ENCODE measurements around the gene PREPL.
"Not testable (repeated sequence)": the region's sequence is repeated elsewhere in the genome, so short reads cannot be mapped to it uniquely, and the experiment has no call there.

Gene PREPL

DNA sequence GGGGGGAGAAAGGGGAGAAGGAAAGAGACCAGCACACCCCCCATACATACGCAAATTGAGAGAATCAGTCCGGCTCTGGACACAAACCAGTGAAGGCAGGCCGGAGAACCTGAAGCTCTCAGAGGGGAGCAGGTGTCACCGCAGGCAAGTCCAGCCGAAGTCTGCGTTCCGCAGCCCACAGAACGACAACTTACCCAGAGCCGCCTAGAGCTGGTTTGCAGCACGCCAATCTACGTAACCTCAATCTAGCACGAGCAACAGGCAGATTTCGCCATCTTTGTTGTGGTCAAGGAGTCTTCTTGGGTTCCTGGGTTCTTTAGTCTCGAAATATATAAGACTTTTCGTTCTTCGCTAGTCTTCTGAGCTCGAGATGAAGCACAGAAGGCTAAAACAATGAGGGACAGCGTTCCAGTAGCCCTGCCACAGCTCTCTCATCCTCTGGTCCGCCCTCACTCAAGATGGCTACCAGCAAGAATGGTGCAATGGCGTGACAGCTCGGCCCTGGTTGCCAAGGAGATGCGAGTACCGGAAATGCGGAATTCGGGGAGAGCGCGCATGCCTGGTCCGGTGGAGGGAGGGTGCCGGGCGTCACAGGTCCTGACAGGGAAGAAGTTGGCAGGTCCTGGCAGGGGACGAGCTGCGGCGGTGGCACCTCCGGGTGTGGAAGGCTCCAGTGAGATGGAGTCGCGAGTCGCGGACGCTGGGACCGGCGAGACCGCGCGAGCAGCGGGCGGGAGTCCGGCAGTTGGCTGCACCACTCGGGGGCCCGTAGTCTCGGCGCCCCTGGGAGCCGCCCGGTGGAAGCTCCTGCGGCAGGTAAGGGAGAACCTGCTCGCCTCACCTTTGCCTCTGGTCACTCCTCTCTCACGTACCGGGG, at the start of gene PREPL, which contains the start of gene CAMKMT:
PREPL (minus strand) TSS at position 165 of the 877 bp plus-strand sequence. CDS start 15,152 bp downstream, outside the sequence.
CAMKMT (plus strand) TSS at position 618 of the 877 bp plus-strand sequence.
- TF ChIP-seq, protein P1, sequence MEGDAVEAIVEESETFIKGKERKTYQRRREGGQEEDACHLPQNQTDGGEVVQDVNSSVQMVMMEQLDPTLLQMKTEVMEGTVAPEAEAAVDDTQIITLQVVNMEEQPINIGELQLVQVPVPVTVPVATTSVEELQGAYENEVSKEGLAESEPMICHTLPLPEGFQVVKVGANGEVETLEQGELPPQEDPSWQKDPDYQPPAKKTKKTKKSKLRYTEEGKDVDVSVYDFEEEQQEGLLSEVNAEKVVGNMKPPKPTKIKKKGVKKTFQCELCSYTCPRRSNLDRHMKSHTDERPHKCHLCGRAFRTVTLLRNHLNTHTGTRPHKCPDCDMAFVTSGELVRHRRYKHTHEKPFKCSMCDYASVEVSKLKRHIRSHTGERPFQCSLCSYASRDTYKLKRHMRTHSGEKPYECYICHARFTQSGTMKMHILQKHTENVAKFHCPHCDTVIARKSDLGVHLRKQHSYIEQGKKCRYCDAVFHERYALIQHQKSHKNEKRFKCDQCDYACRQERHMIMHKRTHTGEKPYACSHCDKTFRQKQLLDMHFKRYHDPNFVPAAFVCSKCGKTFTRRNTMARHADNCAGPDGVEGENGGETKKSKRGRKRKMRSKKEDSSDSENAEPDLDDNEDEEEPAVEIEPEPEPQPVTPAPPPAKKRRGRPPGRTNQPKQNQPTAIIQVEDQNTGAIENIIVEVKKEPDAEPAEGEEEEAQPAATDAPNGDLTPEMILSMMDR (IDR thresholded peaks at IDR 0.05; ENCODE audit: insufficient read depth, missing control alignments) = no peak
- FAIRE-seq (peak; percentile 6), DNase-seq (ENCODE audit: insufficient read length, low spot score) (peak; percentile 75)

DNA sequence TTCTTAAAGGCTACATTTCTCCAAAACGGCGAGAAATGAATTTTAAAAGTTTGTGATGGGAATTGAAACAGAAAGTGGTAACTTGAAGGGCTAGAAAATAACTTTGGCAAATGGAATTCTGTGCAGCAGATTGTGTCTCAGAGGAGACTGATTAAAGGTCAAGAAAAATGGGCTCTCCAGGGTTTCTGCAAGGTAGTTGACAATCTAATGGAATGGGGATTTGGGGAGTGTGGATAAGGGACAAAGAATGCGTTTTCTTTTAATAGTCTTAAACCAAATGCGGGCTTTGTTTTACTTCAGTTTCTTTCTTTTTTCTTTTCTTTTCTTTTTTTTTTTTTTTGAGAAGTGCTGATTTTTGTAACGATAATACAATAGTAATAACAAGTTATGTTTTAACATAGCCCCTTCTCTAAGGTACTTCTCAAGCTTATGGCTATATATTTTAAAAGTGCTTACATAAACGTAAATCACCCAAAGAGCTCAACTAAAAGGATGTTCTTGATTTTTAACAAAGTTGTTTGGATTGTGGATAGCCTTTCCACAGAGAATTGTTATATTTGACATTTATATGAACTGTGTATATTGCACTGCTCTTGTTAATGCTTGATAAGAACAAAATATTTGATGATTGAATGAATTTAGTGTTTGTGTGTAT, 37.1 kb upstream of the PREPL start:
- no peak for FAIRE-seq
- TF ChIP-seq, protein P1 (IDR thresholded peaks at IDR 0.05; ENCODE audit: insufficient read depth, missing control alignments) = no peak
- no peak for DNase-seq (ENCODE audit: insufficient read length, low spot score)

DNA sequence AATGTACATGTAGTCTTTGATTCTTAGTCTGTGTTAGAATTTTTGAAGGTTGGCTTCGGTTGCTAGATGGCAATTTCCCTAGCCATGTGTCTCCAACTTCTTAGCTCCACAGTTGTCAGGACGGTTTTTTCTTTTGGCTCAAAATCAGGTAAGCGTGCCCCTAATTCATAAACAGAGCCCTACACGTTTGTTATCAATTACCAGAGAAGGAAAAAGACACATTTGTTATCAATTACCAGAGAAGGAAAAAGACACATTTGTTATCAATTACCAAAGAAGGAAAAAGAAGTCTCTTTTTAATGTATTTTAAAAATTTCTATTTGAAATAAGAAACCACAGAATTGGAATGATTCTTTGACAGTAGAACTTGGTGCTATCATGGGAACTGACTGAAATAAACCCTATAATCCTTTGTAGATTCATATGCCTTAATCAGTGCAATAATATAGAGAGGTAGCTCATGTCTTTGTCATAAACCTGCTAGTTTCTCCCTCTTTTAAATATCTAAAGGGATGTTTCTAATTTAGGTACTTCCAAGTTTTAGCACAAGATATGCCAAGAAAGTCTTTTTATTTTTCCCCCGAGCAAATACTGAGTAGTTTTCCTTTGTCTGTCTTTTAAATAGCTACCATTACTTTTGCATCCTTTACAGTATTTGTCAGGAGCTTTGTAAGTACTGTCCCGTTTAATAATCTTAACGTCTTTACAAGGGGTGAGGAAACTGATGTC, 36.3 kb upstream of the PREPL start:
- DNase-seq (ENCODE audit: insufficient read length, low spot score) = no peak
- no peak for FAIRE-seq
- TF ChIP-seq, protein P1 (IDR thresholded peaks at IDR 0.05; ENCODE audit: insufficient read depth, missing control alignments) = no peak

DNA sequence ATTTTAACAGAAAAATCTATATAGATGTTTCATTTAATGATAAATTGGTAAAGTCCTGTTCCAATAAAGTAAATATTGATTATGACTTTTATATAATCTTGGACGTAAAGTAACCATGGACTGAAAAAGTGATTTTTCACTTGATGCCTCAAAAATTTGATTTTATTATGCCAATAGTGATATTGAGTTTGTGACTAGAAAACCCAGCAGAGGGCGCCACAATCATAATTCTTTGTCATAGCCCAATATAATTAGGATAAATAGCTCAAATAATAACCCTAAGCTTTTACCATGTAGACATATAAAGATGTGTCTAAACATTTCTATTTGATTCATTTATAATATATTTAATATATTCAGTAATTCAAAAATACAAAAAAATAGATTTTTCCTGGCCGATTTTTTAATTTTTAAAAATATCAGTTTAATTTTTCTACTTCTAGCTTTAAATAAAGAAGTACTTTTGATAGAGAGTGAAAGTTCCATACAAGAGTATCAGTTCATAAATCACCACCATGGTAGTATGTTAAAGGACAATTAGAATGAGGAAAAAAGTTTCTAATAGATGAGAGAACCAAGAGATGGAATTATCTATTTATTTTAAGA, 31.1 kb upstream of the PREPL start:
- FAIRE-seq (peak; percentile 32), DNase-seq (ENCODE audit: insufficient read length, low spot score) (no peak)

DNA sequence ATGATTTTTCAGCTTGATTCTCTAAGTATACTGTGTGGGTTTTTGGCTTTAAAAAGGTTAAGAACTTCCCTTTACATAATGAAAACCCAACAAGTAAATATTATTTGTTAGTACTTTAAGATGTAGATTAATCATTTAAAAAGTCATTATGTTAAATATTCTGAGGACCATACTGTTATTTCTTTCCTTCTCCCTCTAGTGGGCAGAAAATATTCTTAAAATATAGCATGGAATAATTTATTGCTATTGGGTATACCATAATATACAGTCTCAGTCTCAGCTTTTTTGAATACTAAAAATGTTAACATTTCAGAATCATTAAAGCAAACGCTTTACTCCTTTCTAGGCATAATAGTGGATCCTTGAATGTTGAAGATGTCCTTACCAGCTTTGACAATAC, 28.6 kb upstream of the PREPL start:
- DNase-seq (ENCODE audit: insufficient read length, low spot score) (no peak), FAIRE-seq (no peak)
- TF ChIP-seq, protein P1 (IDR thresholded peaks at IDR 0.05; ENCODE audit: insufficient read depth, missing control alignments) = peak; percentile 24

More for the DNA sequence above, 31.1 kb upstream of the PREPL start:
- TF ChIP-seq, protein P1 (IDR thresholded peaks at IDR 0.05; ENCODE audit: insufficient read depth, missing control alignments) = peak; percentile 70

DNA sequence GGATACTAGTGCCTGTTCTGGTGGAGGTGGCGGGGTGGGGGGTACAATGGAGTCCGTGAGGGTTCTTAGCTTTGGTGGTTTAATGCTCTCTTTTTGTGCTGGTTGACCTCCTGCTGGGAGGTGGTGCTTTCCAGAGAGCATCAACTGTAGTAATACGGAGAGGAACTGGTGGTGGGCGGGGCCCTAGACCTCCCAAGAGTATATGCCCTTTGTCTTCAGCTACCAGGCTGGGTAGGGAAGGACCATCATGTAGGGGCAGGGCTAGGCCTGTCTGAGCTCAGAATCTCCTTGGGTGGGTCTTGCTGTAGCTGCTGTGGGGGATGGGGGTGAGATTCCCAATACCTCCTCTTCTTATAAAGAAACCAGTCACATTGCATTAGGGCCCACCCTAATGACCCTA, 27.6 kb upstream of the PREPL start:
- DNase-seq (ENCODE audit: insufficient read length, low spot score) (no peak), FAIRE-seq (no peak)

DNA sequence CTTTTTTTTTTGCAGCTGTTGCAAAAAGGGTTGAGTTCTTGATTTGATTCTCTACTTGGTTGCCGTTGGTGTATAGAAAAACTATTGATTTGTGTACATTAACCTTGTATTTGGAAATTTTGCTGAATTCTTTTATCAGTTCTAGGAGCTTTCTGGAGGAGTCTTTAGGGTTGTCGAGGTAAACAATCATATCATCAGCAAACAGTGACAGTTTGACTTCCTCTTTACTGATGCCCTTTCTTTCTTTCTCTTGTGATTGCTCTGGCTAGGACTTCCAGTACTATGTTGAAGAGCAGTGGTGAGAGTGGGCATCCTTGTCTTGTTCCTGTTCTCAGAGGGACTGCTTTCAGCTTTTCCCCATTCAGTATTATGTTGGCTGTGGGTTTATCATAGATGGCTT, 23.9 kb upstream of the PREPL start:
- not testable (repeated sequence) for DNase-seq (ENCODE audit: insufficient read length, low spot score); FAIRE-seq

More for the DNA sequence above, 27.6 kb upstream of the PREPL start:
- TF ChIP-seq, protein P1 (IDR thresholded peaks at IDR 0.05; ENCODE audit: insufficient read depth, missing control alignments) = no peak

Data from D721Med (cell line).